CD4-positive, alpha-beta T cell treated with Interleukin-4 for 1 hour (primary cell): ENCODE results near the gene SRD5A1.

ENCODE experiments used
- DNase-seq, 2 donors: peaks; one replicate each; pipeline ENCODE4 v3.0.0-alpha.2; 2020 to 2022

SRD5A1 gene, protein sequence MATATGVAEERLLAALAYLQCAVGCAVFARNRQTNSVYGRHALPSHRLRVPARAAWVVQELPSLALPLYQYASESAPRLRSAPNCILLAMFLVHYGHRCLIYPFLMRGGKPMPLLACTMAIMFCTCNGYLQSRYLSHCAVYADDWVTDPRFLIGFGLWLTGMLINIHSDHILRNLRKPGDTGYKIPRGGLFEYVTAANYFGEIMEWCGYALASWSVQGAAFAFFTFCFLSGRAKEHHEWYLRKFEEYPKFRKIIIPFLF

DNA sequence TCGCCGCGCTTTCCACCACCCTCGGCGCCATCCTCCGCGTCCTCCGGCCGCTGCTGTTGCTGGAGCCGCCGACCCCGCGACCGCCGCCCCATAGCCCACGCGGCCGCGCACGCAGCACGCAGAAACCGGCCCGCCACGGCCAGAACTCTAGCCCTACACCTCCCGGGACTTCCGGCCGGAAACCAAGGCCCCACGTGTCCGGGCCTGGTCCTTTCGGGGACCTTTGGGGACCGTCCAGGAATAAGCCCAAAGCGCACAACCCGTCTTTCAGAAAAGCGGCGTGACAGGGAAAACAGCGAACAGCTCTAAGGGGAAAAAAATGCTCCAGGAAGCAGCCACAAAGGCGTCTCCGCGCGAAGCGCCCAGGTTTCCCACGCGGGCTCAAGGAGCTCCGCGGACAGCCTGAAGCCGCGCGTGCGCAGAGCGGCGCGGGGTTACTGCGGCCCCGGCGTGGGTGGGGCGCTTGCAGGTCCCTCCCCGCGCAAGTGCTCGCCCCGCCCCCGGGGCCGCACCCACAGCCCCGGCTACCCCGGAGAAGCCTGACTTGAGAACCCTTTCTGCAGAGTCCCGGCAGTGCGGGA lies at the start of gene SRD5A1, which contains the start of gene NSUN2:
Gene SRD5A1 (plus strand): TSS at position 553 of the 581 bp plus-strand sequence. CDS start 137 bp downstream, outside the sequence.
Gene NSUN2 (minus strand): TSS at position 157 of the 581 bp plus-strand sequence. CDS start 65 bp downstream, at position 92.
- DNase-seq, result peak; percentile 88 to 92

DNA sequence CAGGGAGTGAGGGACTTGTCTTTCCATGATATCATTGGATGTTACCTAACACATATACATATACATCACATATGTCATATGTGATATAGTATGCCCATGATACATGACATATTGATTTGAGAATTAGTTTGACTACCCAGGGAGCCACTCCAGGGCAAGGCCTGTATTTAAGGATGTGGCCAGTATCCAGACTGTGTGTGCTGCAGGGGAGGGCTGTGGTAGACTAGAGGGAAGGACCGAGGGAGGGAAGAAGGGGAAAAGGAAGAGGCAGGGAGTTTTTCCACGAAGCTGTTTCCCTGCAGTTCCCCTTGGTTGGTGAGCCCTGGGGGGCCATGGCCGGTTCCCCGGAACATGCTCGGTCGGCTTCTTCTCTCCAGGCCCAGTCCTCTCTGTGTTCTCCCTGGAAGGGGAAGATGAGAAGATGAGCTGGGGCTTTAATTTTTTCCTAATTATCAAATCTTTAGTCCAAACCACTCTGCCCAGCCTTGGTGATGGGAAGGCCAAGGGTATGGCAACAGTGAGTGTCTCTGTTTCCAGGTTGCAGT lies 49.1 kb upstream of the SRD5A1 start:
- DNase-seq, result no peak

DNA sequence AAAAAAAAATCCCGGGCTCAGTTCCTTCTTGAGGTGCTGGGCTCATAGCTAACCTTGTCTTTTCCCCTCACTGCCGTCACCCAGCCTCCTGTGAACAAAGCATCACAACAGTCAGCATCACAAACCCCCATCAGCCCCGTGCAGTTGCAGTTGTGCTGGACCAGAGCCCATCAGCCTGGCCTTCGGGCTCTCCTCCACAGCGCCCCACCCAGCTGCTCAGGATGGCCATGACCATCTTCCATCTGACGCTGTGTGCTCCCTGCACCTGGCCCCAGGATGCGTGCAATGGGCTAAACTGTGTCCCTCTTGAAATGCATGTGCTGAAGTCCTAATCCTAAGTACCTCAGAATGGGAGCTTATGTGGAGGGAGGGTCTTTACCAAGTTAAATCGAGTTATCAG lies 48.5 kb upstream of the SRD5A1 start:
- no peak for DNase-seq

DNA sequence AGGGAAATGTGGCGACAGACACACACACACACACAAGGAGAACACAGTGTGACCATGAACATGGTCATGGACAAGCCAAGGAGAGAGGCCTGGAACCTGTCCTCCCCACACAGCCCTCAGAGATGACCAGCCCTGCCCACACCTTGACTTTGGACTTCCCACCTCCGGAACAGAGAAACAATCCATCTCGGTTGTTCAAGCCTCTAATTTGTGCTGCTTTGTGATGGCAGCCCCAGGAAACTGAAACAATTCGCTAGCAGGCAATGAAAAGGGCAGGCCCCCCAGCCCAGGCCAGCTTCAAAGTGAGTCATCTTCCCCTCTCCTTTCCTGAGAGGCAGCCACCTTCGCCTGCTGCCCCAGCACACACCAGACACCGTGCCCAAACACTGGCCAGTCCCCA lies 48.1 kb upstream of the SRD5A1 start:
- no peak for DNase-seq

DNA sequence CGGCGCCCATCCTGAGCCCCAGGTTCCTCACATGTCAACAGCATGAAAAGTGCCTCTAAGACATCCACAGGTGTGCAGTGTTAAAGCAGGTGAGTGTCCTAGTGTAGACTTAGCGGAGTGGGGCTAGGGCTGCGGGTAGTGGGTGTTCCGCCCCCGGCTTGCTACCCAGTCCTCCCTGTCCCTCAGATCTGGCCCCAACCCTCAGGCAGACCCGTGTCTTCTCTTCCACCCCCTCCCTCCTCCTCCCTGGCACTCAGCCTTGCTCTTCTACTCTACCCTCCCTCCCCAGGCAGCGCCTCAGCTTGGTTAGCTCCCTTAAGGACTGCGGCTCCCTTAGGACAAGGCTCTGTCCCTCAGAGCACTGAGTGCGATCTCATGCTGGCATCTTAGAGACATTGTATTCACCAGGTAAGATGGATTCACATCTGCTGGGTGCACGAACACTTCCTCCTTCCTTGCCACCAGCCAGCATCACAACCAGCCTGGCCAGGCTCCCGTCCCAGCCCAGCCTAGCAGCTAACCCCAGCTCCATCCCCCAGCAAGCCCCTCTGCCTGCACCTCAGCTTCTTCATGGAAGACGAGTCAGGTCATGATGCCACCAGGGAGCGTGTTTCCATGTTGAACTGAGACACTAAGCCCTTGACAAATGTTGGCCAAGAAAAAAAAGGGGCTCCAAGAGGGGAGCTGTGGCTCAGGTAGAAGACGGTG lies 47.1 kb upstream of the SRD5A1 start:
- DNase-seq, result no peak

DNA sequence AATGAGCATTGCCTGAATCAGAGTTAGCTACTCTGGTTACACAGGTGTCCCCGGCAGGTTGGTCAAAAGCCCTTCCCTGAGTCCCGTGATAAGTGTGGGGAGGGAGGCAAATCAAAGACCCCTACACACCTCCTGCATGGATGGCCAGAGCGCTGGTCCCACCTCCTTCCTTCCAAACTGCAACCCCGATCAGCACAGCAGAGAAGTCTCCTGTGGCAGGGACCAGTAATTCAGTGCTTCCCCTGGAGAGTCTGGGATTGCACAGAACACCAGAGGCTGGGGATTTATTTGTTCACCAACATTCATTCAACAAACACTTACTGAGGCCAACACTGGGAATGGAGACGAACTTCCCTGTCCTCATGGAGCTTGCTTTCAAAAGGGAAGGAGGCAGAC lies 46.6 kb upstream of the SRD5A1 start:
- no peak for DNase-seq

DNA sequence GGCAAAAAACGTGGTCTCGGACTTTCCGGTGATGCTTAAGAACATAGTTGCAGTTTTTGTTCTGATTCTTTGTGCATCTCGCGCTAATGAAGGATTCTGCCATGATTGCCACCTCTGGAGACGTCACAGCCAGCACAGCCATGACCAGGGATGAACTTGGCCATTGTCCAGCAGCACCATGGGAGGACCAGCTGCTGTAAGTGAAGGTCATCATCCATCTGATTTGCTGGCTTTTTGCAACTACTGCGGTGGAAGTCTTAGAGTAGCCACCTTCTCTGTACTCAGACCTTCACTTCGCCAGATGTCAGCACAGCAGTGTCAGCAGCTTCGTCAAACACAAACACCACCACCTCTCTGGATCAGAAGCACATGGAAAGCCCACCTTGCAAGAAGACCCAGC lies 46.1 kb upstream of the SRD5A1 start:
- DNase-seq, result no peak

DNA sequence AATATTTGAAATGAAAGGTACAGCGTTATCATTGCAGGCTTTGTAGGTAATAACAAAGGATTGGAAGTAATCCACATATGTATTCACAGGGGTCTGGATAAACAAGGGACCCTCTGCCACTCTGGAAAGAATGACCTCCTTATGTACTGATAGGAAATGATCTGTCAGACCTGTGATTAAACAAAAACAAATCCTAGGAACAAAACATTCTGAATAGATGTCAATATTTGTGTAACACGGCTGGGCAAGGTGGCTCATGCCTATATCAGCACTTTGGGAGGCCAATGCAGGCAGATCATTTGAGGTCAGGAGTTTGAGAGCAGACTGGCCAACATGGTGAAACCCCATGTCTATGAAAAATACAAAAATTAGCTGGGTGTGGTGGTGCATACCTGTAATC lies 42.7 kb upstream of the SRD5A1 start:
- no peak for DNase-seq

DNA sequence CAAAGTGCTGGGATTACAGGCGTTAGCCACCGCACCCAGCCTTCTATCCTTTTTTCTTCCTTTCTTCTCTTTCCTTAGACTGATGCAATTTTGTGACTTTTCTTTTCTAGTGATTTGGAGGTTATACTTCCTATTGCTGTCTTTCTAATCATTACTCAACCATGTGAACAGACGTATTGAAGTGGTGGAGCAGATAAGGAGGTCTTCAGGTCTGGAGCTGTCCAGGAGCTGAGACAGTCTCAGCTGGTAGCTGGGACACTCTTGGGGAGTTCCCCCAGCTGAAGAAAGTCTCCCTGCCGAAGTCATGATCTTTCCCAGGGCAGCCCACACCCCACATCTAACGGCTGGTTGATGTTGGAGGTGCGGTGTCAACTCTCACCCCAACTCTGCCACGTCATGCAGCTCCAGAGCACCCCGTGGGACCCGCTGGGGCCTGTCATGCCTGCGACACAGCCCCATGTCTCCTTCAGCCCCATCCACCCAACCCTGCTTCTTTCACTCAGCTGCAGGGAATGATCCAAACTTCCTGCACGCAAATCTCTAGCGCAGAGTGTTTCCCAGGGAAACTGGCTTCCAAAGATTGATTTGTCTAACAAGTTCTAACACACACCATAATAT lies 41.5 kb upstream of the SRD5A1 start:
- DNase-seq, result no peak

DNA sequence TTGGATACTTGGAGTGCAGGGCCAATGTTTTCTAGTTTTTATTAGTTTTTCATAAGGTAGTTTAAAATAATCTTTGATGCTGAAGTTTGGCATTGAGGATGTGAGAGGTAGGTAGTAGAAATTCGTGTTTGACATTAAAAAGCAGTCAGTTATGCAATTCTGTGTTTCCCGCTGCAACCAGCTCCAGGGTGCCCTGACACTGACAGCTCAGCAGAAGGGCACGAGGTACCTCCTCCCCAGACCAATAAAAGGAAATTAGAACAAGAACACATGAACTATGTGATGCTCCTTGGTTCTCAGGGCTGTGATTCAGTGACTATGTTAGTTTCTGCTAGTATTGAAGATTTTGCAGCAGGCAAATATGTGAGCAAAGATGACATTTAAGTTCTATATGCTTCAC lies 40.6 kb upstream of the SRD5A1 start:
- no peak for DNase-seq

DNA sequence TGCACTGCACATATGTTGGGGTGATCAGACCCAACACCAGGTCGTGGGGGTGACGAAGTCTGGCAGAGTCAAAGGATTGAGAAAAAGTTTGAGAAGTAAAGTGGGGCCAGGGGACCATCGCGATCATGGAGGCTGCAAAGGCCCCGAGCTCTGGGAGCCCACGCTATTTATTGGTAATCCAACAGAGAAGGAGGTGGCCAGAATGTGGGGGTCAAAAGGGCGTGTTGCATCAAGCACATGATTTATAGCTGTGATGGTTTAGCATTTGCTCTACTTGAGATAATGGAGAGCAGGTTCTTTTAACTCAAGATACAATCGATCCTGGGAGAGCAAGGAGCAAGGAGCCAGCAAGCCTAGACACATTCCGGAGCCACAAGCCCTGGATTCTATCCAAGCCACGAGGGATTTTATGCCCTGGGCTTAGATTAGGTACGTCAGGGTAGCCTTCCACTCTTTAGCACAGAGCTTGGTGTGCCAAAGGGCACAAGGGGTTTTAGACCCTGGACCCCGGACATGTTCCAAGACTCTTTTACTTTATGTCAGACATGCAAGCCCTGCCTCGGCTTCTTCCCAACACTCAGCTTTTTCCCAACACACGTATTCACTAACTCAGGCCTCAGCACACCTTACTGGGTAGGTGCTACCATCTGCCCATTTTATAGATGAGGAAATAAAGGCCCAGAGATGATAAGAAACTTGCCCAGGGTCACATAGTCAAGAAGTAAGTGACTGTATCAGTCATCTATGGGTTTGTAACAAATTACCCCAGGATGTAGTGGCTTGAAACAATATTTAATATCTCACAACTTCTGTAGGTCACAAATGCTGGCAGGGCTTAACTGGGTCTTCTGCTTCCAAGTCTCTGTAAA lies 39.9 kb upstream of the SRD5A1 start:
- DNase-seq, result no peak

DNA sequence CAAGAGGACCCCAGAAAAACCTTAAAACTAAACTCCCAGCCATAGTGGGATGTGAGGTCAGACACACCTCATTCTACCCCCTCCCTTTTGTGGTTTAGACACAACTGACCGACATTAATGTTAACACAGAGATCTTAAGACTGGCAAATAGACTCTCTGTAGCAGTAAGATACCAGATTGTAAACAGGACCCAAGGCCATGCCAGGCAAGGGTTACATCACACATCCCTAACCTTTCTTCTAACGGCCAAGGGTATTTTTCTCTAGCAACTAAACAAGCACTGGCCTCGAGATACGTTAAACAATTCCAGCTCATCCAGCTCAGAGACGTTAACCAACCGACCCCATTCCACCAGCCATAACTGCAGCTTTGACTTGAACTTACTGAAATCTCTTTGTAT lies 39.2 kb upstream of the SRD5A1 start:
- DNase-seq, result no peak

DNA sequence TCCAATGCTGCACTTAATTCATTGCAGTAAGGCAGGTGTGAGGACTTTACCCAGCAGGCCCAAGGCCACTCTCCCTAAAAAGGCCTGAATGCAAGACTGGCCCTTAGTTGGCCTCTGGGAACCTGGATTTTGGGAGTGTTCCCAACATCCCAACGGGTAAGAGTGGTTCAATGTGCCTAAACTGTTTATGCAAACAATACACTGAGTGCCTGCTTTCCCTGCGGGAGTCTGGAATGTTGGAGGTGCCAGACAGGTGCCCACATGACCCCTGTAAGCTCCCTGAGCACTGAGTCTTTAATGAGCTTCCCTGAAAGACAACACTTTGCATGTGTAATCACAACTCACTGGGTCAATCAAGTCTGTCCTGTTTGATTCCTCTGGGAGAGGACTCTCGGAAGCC lies 37.8 kb upstream of the SRD5A1 start:
- no peak for DNase-seq

DNA sequence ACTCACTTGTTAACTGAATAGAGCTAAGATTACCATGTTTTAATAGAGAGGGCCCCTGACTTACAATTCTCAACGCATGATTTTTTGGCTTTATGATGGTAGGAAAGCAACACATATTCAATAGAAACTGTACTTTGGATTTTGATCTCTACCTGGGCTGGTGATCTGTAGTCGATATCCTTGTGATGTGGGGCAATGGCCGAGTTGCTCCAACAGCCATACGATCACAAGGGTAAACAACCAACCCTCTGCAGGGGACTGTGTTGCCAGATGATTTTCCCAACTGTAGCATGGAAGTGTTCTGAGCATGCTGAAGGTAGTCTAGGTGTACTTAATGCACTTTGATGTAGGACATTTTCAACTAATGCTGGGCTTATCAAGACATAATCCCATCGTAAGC lies 36.9 kb upstream of the SRD5A1 start:
- DNase-seq, result no peak

DNA sequence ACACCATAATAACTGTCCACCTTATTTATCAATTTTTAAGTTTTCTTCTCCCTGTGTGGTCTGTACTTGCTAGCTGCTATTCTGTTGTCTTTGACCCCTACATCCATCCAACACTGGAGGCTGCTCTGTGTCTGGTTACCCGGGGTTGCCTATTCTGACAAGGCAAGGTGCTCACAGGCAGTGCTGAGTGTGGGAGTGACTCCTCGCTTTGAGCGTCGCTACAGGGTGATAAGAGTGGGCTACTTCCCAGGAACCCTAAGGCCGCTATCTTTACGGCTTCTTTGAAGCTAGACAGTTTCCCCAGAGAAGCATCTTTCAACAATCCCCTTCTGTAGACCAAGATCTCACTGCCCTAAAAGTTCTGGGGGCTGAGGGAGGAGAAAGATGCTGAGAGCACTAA lies 35.7 kb upstream of the SRD5A1 start:
- DNase-seq, result no peak

DNA sequence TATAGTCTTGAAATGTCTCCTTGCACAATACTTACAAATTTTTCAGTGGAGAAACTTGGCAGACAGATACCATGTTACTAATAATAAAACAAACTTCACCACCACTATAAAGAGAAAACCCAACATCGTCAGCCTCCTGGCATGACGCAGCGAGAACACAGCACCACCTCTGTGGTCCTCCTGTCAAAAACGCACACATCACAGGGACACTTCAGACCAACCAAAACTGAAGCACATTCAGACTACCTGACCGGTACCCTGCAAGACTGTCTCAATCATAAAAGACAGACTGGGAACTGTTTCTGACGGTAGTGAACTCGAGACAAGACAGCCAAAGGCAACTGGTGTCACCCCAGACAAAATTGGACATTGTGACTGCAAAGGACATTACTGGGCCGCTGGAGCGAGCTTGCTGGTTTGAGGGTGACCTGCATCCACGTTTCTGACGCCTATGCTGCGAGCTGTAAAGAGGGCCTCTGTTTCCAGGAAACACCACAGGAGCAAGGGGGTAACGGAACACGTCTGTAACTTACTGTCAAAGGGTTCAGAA lies 34.8 kb upstream of the SRD5A1 start:
- DNase-seq, result no peak

DNA sequence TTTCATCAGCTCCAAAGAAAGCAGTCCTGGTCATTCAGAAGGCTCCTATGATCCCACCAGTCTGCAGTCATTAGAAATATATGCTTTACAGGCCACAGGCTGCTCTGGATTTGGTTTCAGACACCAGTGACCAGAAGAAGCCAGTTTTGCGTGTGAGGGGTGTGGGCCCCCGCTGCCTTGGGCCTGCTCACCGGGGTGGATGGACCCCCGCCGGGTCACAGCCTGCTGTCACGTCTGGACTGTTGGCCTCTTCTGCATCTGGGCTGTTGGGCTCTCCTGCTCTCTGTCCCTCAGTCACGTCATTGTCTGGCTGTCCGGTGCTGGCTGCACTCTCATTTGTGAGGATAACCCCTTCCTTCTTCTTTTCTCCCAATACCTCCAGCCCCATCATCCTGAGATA lies 33.5 kb upstream of the SRD5A1 start:
- DNase-seq, result no peak

DNA sequence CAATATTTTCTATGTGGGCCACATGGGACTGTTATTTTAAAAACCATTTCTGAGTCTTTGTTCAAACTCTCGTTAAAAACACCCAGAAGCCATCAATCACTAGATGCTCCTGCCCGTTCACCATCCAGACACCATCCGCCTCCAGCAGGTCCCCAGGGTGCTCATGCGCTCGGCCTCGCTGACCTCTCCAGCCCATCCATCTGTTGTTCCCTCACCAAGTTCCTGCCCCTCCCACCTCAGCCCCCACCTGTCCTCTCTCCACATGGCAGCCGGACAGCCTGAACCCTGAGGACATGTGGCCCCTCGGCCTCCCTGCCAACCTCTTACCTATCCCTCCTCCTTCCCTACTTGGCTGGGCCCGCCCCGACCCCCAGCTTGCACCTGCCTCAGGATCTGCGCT lies 32.0 kb upstream of the SRD5A1 start:
- DNase-seq, result no peak

DNA sequence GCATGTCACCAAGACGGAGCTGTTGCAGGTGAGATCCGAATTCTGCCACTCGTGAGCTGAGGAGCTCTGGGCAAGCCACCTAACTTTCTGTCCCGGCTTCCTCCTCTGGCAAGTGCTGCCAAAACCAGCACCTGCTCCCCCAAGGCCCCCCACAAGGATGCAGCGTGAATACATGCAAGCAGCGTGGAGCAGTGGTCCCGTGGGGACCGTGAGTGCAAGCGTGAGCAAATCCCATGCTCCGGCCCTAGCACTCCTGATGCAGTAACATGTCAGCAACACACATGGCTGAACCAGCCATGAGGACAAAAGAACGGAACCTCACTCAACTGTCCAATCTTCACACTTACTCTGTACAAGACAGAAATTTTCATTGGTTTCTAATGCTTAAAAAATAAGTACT lies 31.4 kb upstream of the SRD5A1 start:
- no peak for DNase-seq

DNA sequence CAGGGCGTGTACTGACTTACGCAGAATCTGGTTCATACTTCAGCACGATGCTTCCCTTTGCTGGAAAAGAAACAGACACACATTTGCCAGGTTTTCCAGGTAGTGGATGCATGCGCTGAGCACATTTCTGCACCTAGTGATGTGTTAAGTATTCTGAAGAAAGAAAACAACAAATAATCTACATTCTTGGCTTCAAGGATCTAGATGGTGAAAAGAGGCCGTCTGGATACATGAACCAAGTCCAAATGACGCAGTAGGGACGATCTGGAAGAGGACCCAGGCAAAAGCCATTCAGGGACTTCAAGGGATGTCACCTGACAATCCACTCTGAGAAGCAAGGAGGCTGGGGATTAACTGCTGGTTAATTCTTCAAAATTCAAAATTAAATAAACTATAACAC lies 30.8 kb upstream of the SRD5A1 start:
- DNase-seq, result no peak

DNA sequence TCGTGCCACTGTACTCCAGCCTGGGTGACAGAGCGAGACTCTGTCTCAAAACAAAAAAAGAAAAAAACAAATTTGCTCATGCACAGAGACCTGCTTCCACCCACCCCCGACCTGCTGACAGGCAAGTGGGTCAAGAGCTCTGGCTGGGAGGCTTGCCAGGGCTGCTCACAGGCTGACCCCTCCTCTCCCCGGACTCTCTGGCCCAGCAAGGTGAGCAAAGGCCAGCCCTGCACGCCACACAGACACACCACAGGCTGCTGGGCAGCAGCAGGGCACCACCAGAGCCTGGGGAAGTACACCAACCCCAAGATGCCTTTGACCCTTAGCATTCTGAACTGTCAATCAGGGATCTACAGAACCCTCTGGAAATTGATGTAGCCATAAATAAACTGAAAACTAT lies 29.6 kb upstream of the SRD5A1 start:
- DNase-seq, result no peak

DNA sequence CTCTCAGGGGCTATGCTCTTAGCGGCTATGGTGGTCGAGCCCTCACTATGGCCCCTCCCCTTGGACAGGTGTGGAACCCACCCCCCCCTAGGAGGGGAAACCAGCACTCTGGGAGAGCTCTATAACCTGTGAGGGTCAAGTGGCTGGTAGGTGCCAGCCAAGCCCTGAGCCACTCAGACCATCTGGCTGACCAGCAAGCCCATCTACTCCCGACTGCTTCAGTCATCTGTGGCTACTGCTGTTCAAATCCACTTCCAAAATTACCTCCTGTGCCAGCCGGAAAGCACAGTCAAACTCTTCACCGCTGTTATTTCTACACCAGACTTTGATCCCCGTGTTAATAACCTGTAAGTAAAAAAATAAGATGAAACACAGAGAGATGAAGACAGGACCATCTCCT lies 28.9 kb upstream of the SRD5A1 start:
- DNase-seq, result no peak
